CD4-positive, alpha-beta T cell treated with Interferon alpha-2 for 1 hour (primary cell): ENCODE data around the gene BPGM.

Experiments
- DNase-seq, 2 donors: peaks; one replicate each; pipeline ENCODE4 v3.0.0-alpha.2; 2020 to 2022

BPGM gene

GRCh38 chr7:134723892-134724291 is 77.2 kb downstream of the BPGM start:
- DNase-seq = no peak

GRCh38 chr7:134724606-134725005 is 78.0 kb downstream of the BPGM start:
- no peak for DNase-seq

- DNase-seq = no peak
These were observed 79.9 kb downstream of the BPGM start for GRCh38 chr7:134726581-134726980.

- no peak for DNase-seq
These were observed 81.1 kb downstream of the BPGM start for GRCh38 chr7:134727711-134728110.
